Parathyroid adenoma (tissue), 2 donors: ENCODE data around the gene CAMK1G.

Source experiments
- H2AFZ ChIP-seq: fragments of 300-600 bp; sonication (generic); one replicate; pipeline ENCODE4 v1.7.0; 2017; ENCODE audit warnings: antibody characterized with exemption, mild to moderate bottlenecking
- H3K27ac ChIP-seq: fragments of 300-600 bp; sonication (generic); one replicate; pipeline ENCODE4 v1.7.0; 2017
- H3K27me3 ChIP-seq: fragments of 300-600 bp; sonication (generic); one replicate; pipeline ENCODE4 v1.7.0; 2017; ENCODE audit warnings: low read length; ENCODE audit not compliant: control insufficient read depth, insufficient read depth
- H3K36me3 ChIP-seq: fragments of 300-600 bp; sonication (generic); one replicate; pipeline ENCODE4 v1.7.0; 2017; ENCODE audit warnings: low read length; ENCODE audit not compliant: control insufficient read depth, insufficient read depth
- H3K4me1 ChIP-seq: fragments of 300-600 bp; sonication (generic); one replicate; pipeline ENCODE4 v1.7.0; 2017; ENCODE audit warnings: control low read depth
- H3K4me2 ChIP-seq: fragments of 300-600 bp; sonication (generic); one replicate; pipeline ENCODE4 v1.7.0; 2017; ENCODE audit warnings: low read length
- H3K4me3 ChIP-seq: fragments of 300-600 bp; sonication (generic); one replicate; pipeline ENCODE4 v1.7.0; 2017; ENCODE audit warnings: low read depth, low read length
- H3K79me2 ChIP-seq: fragments of 300-600 bp; sonication (generic); one replicate; pipeline ENCODE4 v1.7.0; 2017; ENCODE audit warnings: control low read depth
- H3K9ac ChIP-seq: fragments of 300-600 bp; sonication (generic); one replicate; pipeline ENCODE4 v1.7.0; 2017; ENCODE audit warnings: mild to moderate bottlenecking
- H3K9me3 ChIP-seq: fragments of 300-600 bp; sonication (generic); one replicate; pipeline ENCODE4 v1.7.0; 2017; ENCODE audit warnings: low read length; ENCODE audit not compliant: control insufficient read depth
- CTCF ChIP-seq: fragments of 300-600 bp; sonication (generic); IDR thresholded peaks from one replicate; pipeline ENCODE4 v1.7.0; 2017; ENCODE audit warnings: antibody characterized with exemption, mild to moderate bottlenecking
- donor health status: primary hyperparathyroidism.

Gene CAMK1G

GRCh38 chr1:209611771-209612570, 28.5 kb downstream of the CAMK1G start:
- H3K9me3 ChIP-seq, result no peaks in the 10 kb centered on the region
- H3K4me1 ChIP-seq, result no peaks in the 10 kb centered on the region
- no peaks in the 10 kb centered on the region for H3K27me3 ChIP-seq
- H3K4me3 ChIP-seq, result no peak overlapping the region
- no peak overlapping the region for H3K27ac ChIP-seq
- H3K79me2 ChIP-seq, result no peaks in the 10 kb centered on the region
- H2AFZ ChIP-seq, result no peak overlapping the region
- H3K4me2 ChIP-seq, result no peak overlapping the region
- no peak overlapping the region for H3K9ac ChIP-seq
- no peaks in the 10 kb centered on the region for H3K36me3 ChIP-seq
- TF ChIP-seq CTCF, result no peak

GRCh38 chr1:209612646-209613399, 29.3 kb downstream of the CAMK1G start:
- Histone ChIP-seq H3K4me2 (no peak overlapping the region), H3K9ac (no peak overlapping the region), H3K27me3 (no peaks in the 10 kb centered on the region), H2AFZ (no peak overlapping the region), H3K36me3 (no peaks in the 10 kb centered on the region), H3K4me3 (no peak overlapping the region), H3K27ac (no peak overlapping the region), H3K79me2 (no peaks in the 10 kb centered on the region), H3K4me1 (no peaks in the 10 kb centered on the region), H3K9me3 (no peaks in the 10 kb centered on the region)
- TF ChIP-seq CTCF, result no peak

GRCh38 chr1:209613400-209614150, 30.1 kb downstream of the CAMK1G start:
- Histone ChIP-seq H3K9ac (no peak overlapping the region), H3K4me1 (no peaks in the 10 kb centered on the region)

GRCh38 chr1:209614151-209614420, 30.6 kb downstream of the CAMK1G start:
- no peak for TF ChIP-seq CTCF
- no peaks in the 10 kb centered on the region for H3K9me3 ChIP-seq
- no peak overlapping the region for H2AFZ ChIP-seq
- no peaks in the 10 kb centered on the region for H3K4me1 ChIP-seq
- no peak overlapping the region for H3K9ac ChIP-seq
- H3K4me2 ChIP-seq, result no peak overlapping the region
- H3K79me2 ChIP-seq, result no peaks in the 10 kb centered on the region
- no peak overlapping the region for H3K4me3 ChIP-seq
- no peak overlapping the region for H3K27ac ChIP-seq
- H3K27me3 ChIP-seq, result no peaks in the 10 kb centered on the region
- no peaks in the 10 kb centered on the region for H3K36me3 ChIP-seq

More at GRCh38 chr1:209613400-209614150, 30.1 kb downstream of the CAMK1G start:
- Histone ChIP-seq H3K4me2 (no peak overlapping the region), H3K79me2 (no peaks in the 10 kb centered on the region), H3K27me3 (no peaks in the 10 kb centered on the region), H2AFZ (no peak overlapping the region), H3K27ac (no peak overlapping the region), H3K36me3 (no peaks in the 10 kb centered on the region), H3K9me3 (no peaks in the 10 kb centered on the region), H3K4me3 (no peak overlapping the region)
- TF ChIP-seq CTCF, result no peak
